ENCODE results near the gene DMRTC2.
A peak's percentile ranks its signal among the peaks of the same experiment; 100 is the strongest.

DNA sequence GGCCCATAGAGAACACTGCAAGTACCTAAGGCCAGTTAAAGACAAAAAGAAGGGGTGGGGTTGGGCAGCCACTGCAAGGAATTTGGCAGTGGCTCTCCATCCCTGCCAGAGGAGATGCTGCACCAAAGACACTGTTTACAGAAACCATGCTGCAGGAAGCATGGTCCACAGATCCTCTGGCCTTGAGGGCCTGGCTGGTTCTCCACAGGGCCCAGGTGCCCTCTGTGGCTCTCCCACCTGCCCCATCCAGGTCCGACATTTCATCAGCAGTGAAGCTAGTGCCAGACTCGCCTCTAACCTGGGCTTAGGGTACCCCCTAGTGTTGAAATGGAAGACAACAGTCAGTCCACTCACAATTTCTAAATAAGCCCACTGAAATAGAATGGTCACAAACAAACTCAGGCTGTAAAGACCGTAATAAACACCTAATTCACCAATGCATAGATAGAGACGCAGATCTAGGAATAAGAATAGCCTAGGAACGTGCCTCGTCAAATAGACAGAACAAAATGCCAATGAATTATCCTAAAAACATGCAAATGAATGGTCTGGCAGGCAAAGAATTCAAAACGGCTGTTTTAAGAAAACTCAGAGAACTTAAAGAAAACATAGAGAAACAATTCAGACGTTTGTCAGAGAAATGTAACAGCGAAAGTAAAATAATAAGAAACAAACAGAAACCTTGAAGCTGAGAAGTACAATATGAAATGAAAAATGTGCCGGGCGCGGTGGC, 23.7 kb upstream of the DMRTC2 start:
- TF ChIP-seq, protein P1, sequence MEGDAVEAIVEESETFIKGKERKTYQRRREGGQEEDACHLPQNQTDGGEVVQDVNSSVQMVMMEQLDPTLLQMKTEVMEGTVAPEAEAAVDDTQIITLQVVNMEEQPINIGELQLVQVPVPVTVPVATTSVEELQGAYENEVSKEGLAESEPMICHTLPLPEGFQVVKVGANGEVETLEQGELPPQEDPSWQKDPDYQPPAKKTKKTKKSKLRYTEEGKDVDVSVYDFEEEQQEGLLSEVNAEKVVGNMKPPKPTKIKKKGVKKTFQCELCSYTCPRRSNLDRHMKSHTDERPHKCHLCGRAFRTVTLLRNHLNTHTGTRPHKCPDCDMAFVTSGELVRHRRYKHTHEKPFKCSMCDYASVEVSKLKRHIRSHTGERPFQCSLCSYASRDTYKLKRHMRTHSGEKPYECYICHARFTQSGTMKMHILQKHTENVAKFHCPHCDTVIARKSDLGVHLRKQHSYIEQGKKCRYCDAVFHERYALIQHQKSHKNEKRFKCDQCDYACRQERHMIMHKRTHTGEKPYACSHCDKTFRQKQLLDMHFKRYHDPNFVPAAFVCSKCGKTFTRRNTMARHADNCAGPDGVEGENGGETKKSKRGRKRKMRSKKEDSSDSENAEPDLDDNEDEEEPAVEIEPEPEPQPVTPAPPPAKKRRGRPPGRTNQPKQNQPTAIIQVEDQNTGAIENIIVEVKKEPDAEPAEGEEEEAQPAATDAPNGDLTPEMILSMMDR (IDR thresholded peaks at IDR 0.05) = peak; percentile 22 to 42 (median 34)
- TF ChIP-seq POLR2A (IDR thresholded peaks at IDR 0.05) = no peak
